ENCODE results near the gene HMX2.

DNA sequence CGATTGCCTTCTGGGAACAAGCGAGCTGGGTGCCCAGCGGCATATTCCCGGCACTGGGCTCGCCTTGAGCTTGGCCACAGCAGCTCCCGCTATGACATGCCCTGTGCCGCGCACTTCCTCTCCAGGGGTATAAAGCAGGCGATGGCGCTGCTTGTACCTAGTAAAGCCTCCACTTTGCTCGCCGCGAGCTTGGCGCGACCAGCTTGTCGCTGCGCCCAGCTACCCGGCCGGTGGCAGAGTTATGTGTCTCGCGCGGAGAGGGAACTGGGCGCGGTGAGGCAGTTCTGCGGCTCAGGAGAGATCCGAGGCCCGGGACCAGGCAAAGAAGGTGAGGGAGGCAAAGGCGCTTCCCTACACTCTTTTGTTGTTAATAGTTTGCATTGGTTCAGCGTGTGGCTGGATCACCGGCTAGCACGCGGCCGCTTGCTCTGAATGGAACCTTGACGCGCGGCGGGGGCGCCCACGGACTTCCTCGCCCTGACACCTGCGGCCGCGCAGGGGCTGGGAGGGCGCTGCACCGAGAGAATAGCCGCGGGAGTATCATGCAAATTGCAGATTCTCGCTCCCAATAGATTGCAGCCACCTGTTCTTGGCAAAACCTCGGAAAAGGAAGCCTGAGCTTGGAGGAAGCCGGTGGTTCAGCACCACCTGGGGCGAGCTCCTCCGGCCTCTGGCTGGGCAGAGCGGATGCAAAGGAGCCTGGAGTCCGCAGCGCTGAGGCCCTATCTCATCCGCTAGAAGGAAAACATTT lies 3.2 kb downstream of the HMX2 start:
- TF ChIP-seq CTCF (conservative IDR thresholded peaks at IDR 0.05; ENCODE audit: low read depth, low read length), result no peak
- TF ChIP-seq EZH2 (IDR thresholded peaks at IDR 0.05; ENCODE audit: low read length, unreplicated experiment), result no peak
